ENCODE data around the gene NXT1.
"Not testable (repeated sequence)": the region's sequence is repeated elsewhere in the genome, so short reads cannot be mapped to it uniquely, and the experiment has no call there.

The NXT1 gene

GRCh38 chr20:23331450-23332350 is 18.9 kb upstream of the NXT1 start:
- no peak for DNase-seq

GRCh38 chr20:23332467-23332866 is 18.1 kb upstream of the NXT1 start:
- DNase-seq, result no peak

- DNase-seq, result no peak
These were observed 16.5 kb upstream of the NXT1 start for GRCh38 chr20:23334111-23334510.

- DNase-seq, result no peak
These were observed 15.1 kb upstream of the NXT1 start for GRCh38 chr20:23335521-23335920.

- DNase-seq, result no peak
These were observed 14.1 kb upstream of the NXT1 start for GRCh38 chr20:23336476-23336875.

GRCh38 chr20:23337312-23337711 is 13.3 kb upstream of the NXT1 start:
- no peak for DNase-seq

- DNase-seq, result no peak
These were observed 10.6 kb upstream of the NXT1 start for GRCh38 chr20:23339986-23340385.

- no peak for DNase-seq
These were observed 10.1 kb upstream of the NXT1 start for GRCh38 chr20:23340524-23340923.

GRCh38 chr20:23341073-23341472 is 9.5 kb upstream of the NXT1 start:
- DNase-seq, result no peak

- no peak for DNase-seq
These were observed 7.0 kb upstream of the NXT1 start for GRCh38 chr20:23343590-23343989.

- DNase-seq, result no peak
These were observed 6.3 kb upstream of the NXT1 start for GRCh38 chr20:23344336-23344735.

- no peak for DNase-seq
These were observed 4.6 kb upstream of the NXT1 start for GRCh38 chr20:23346002-23346401.

- DNase-seq, result no peak
These were observed 2.8 kb upstream of the NXT1 start for GRCh38 chr20:23347791-23348190.

- not testable (repeated sequence) for DNase-seq
These were observed 2.1 kb upstream of the NXT1 start for GRCh38 chr20:23348510-23348909.

GRCh38 chr20:23349338-23350195 is 1.0 kb upstream of the NXT1 start:
- DNase-seq, result no peak

- DNase-seq, result no peak
These were observed 580 bp downstream of the NXT1 start for GRCh38 chr20:23350904-23351838.

- no peak for DNase-seq
These were observed 5.6 kb downstream of the NXT1 start for GRCh38 chr20:23356203-23356602.

GRCh38 chr20:23357767-23358562 is 7.4 kb downstream of the NXT1 start:
- DNase-seq, result peak; percentile 98

GRCh38 chr20:23358563-23358906 is 7.9 kb downstream of the NXT1 start:
- DNase-seq, result no peak

- no peak for DNase-seq
These were observed 8.5 kb downstream of the NXT1 start for GRCh38 chr20:23358923-23359593.

- DNase-seq, result no peak
These were observed 9.9 kb downstream of the NXT1 start for GRCh38 chr20:23360531-23360930.

- DNase-seq, result no peak
These were observed 10.5 kb downstream of the NXT1 start for GRCh38 chr20:23361119-23361475.
